Neuronal stem cell (in vitro differentiated cells): Measurements from ENCODE around the gene PGS1. TPM values are rescaled to one million over a fixed set of nuclear protein-coding genes. Genes with fewer than 3 reads are reported as not detected.

ENCODE experiments used
- DNase-seq: peaks from one replicate; pipeline ENCODE4 v3.0.0-alpha.2; 2013; ENCODE audit warnings: low spot score
- H2AFZ ChIP-seq: one replicate; pipeline ENCODE4 v1.6.1; 2013; ENCODE audit warnings: mild to moderate bottlenecking, low read length, inconsistent platforms
- H2AK5ac ChIP-seq: 2 replicates; pipeline ENCODE4 v1.6.1; 2013; ENCODE audit warnings: low read depth, mild to moderate bottlenecking, inconsistent platforms, low read length, moderate library complexity, mixed read lengths
- H2BK120ac ChIP-seq: 2 replicates; pipeline ENCODE4 v1.6.1; 2013; ENCODE audit warnings: low read depth, mild to moderate bottlenecking, inconsistent platforms, low read length, moderate library complexity, mixed read lengths
- H2BK12ac ChIP-seq: one replicate; pipeline ENCODE4 v1.6.1; 2013; ENCODE audit warnings: low read length, inconsistent platforms
- H2BK15ac ChIP-seq: 2 replicates; pipeline ENCODE4 v1.6.1; 2013; ENCODE audit warnings: mild to moderate bottlenecking, low read length, inconsistent platforms, mixed read lengths
- H2BK5ac ChIP-seq: one replicate; pipeline ENCODE4 v1.6.1; 2013; ENCODE audit warnings: inconsistent platforms, mild to moderate bottlenecking, low read length, moderate library complexity
- H3K14ac ChIP-seq: one replicate; pipeline ENCODE4 v1.6.1; 2013; ENCODE audit warnings: low read length, inconsistent platforms
- H3K18ac ChIP-seq: 2 replicates; pipeline ENCODE4 v1.6.1; 2013; ENCODE audit warnings: low read length, inconsistent platforms
- H3K23ac ChIP-seq: 2 replicates; pipeline ENCODE4 v1.6.1; 2013; ENCODE audit warnings: low read depth, mild to moderate bottlenecking, mixed read lengths, low read length, inconsistent platforms; ENCODE audit not compliant: poor library complexity
- H3K27ac ChIP-seq: replicated peaks from 3 replicates; pipeline ENCODE4 v1.5.1; 2013; ENCODE audit warnings: low read length, inconsistent platforms
- H3K27me3 ChIP-seq, 3 experiments: 2 replicates each; pipeline ENCODE4 v1.6.1; 2013; ENCODE audit warnings: low read length in 3 of 3, mild to moderate bottlenecking in 2 of 3, inconsistent platforms in 1 of 3, low read depth in 1 of 3, mixed read lengths in 1 of 3, moderate library complexity in 1 of 3; ENCODE audit not compliant: control insufficient read depth in 3 of 3, insufficient read depth in 3 of 3
- H3K36me3 ChIP-seq, 2 donors: replicated peaks in 1 of 2; 2 replicates each; pipeline ENCODE4 v1.6.1; 2013; ENCODE audit warnings: low read length in 2 of 2; ENCODE audit not compliant: control insufficient read depth in 2 of 2, insufficient read depth in 2 of 2
- H3K4ac ChIP-seq: 2 replicates; pipeline ENCODE4 v1.6.1; 2013; ENCODE audit warnings: inconsistent platforms, mild to moderate bottlenecking, low read length, moderate library complexity
- H3K4me1 ChIP-seq, 2 donors: 1 replicate in 1 of 2; 2 replicates in 1 of 2; pipeline ENCODE4 v1.6.1; 2013; ENCODE audit warnings: low read length in 2 of 2, low read depth in 1 of 2; ENCODE audit not compliant: control insufficient read depth in 2 of 2, insufficient read depth in 1 of 2
- H3K4me2 ChIP-seq: one replicate; pipeline ENCODE4 v1.6.1; 2013; ENCODE audit warnings: mild to moderate bottlenecking, low read length, inconsistent platforms; ENCODE audit not compliant: insufficient read depth, poor library complexity, severe bottlenecking
- H3K4me3 ChIP-seq, 2 donors: 2 replicates each; pipeline ENCODE4 v1.5.1; 2013; ENCODE audit warnings: low read length in 2 of 2, mild to moderate bottlenecking in 2 of 2, inconsistent platforms in 1 of 2, moderate library complexity in 1 of 2
- H3K79me1 ChIP-seq: one replicate; pipeline ENCODE4 v1.6.1; 2013; ENCODE audit warnings: low read depth, mild to moderate bottlenecking, inconsistent platforms, low read length, moderate library complexity
- H3K9ac ChIP-seq: one replicate; pipeline ENCODE4 v1.6.1; 2013; ENCODE audit warnings: mild to moderate bottlenecking, low read depth, low read length, inconsistent platforms; ENCODE audit not compliant: poor library complexity
- H3K9me3 ChIP-seq, 2 donors: replicated peaks in 1 of 2; 2 replicates each; pipeline versions ENCODE3 to v1.6.1; 2013; ENCODE audit warnings: low read length in 2 of 2, mild to moderate bottlenecking in 2 of 2, inconsistent platforms in 1 of 2, low read depth in 1 of 2, mixed read lengths in 1 of 2, moderate library complexity in 1 of 2; ENCODE audit not compliant: control insufficient read depth in 2 of 2, insufficient read depth in 1 of 2
- H4K8ac ChIP-seq: one replicate; pipeline ENCODE4 v1.6.1; 2013; ENCODE audit warnings: low read depth, mild to moderate bottlenecking, inconsistent platforms, low read length, moderate library complexity
- H4K91ac ChIP-seq: one replicate; pipeline ENCODE4 v1.6.1; 2013; ENCODE audit warnings: low read length, low read depth, mild to moderate bottlenecking, inconsistent platforms; ENCODE audit not compliant: poor library complexity
- WGBS, 2 donors: extraction: QIAGEN DNeasy Blood & Tissue Kit; methylation state at CpG; one replicate each; pipeline ENCODE4 v1.1.7; 2013; ENCODE audit warnings: missing lambda C conversion rate in 2 of 2, mixed read lengths in 1 of 2; ENCODE audit not compliant: insufficient read length in 2 of 2, insufficient replicate concordance in 1 of 2; ENCODE audit errors: extremely low coverage in 2 of 2; 5-methylcytosine and 5-hydroxymethylcytosine counted together
- polyA plus RNA-seq, 2 experiments: library from polyadenylated mRNA; stranded (reverse); fragments of 200-250 nt; gene quantifications; one replicate each; pipeline ENCODE4 v1.2.3, GENCODE V29; 2013

The PGS1 gene, protein sequence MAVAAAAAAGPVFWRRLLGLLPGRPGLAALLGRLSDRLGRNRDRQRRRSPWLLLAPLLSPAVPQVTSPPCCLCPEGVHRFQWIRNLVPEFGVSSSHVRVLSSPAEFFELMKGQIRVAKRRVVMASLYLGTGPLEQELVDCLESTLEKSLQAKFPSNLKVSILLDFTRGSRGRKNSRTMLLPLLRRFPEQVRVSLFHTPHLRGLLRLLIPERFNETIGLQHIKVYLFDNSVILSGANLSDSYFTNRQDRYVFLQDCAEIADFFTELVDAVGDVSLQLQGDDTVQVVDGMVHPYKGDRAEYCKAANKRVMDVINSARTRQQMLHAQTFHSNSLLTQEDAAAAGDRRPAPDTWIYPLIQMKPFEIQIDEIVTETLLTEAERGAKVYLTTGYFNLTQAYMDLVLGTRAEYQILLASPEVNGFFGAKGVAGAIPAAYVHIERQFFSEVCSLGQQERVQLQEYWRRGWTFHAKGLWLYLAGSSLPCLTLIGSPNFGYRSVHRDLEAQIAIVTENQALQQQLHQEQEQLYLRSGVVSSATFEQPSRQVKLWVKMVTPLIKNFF
- 28.6 TPM for polyA plus RNA-seq (2013, experiment 1 of 2)
- 27.5 TPM for polyA plus RNA-seq (2013, experiment 2 of 2)

DNA sequence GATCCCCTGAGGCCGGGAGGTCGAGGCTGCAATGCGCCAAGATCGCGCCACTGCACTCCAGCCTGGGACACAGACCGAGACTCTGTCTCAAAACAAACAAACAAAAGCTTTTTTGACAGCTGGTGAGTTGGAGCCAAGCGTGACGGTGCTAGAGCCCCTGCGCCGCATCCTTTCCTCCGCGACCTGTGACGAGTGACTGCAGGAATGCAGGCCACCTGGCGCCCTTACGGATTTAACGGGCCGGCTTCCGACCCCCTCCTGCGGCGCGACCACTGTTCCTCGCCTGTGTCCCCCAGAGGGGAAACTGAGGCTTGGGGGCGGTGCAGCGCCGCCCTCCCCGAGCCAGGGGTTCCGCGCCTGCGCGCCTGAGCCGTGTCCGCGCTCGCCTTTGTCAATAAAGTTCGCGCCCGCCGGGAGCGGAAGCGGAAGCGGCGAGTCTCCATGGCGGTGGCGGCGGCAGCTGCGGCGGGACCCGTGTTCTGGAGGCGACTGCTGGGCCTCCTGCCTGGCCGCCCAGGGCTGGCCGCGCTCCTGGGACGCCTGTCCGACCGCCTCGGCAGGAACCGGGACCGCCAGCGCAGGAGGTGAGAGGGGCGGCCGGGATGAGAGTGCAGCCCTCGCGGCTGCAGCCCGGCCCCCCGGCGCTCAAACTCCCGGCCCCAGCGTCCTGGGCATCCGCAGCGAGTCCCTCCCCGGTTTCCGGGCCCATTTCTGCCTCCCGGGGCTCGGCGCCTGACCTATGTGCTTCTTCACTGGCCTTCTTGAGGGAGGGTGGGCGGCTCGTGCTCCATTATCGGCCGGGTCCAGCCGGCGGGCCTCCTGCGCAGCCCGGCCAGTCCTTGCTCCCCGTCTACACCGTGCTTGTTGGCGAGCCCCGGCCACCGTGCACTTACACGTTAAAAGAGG lies at the start of gene PGS1:
TSS of gene PGS1 (plus strand) at position 425 of the 906 bp plus-strand sequence. CDS start at position 442, 17 bp downstream.
- Histone ChIP-seq H2AK5ac (peak within 1 kb of the TSS; percentile 91), H3K36me3 (peaks cover 0 to 30% of the 10 kb centered on the region in 2 donors), H3K23ac (peak within 1 kb of the TSS; percentile 50), H3K14ac (peak within 1 kb of the TSS; percentile 86), H2AFZ (peak within 1 kb of the TSS; percentile 84), H2BK12ac (peak within 1 kb of the TSS; percentile 52), H3K9me3 (no peaks in the 10 kb centered on the region), H3K4ac (peak within 1 kb of the TSS; percentile 38), H3K9ac (peak within 1 kb of the TSS; percentile 96), H3K4me3 (peak within 1 kb of the TSS; percentile 98 to 99), H4K91ac (peak within 1 kb of the TSS; percentile 56), H2BK15ac (peak within 1 kb of the TSS; percentile 91), H2BK5ac (peak within 1 kb of the TSS; percentile 77), H4K8ac (peak within 1 kb of the TSS; percentile 89), H2BK120ac (peak within 1 kb of the TSS; percentile 68), H3K4me1 (peaks cover 26 to 39% of the 10 kb centered on the region in 2 donors), H3K4me2 (peak within 1 kb of the TSS; percentile 83), H3K79me1 (peaks cover 14% of the 10 kb centered on the region), H3K18ac (peak within 1 kb of the TSS; percentile 95), H3K27me3 (no peaks in the 10 kb centered on the region), H3K27ac (peak within 1 kb of the TSS; percentile 24)
- WGBS, 2 donors, result no CpG with 5 or more reads among the region's 89 CpGs
- peak; percentile 58 for DNase-seq

DNA sequence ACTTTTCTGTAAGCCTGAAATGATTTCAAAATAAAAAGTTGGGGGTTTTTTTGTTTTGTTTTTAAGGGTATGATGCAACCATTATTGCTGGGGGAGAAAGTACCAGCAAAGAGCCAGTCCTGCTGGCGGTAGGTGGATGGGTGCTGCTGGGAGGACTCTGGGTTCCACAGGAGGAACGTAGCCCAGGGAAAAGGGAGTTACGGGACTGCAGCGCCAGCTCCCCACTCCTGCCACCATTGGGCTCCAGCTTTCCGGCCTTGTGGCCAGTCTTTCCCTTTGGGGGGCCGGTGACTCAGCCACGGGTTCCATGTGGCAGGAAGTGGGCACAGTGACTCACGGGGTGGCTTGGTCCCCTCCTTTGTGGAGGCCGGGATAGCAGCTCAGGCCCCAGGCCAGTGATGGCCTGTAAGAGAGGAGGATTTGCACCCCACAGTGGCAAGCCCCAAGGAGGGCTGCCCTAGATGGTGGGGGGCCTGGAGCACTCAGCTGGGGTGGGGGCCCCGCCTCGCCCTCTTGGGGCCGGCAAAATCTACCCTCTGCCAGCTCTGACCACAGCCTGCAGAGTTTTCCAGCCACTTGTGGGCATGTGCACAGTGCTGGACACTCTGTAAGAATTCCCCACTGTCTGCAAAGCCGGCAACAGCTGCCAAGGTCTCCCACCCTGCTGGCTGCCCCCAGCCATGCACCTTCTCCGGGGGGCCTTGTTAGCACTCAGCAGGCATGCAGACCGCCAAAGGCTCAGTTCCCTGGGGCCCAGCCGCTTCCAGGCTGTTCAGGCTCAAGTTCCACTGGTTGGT lies 49.0 kb upstream of the PGS1 start:
- H2BK5ac ChIP-seq, result no peak overlapping the region
- WGBS, 2 donors, result no CpG with 5 or more reads among the region's 16 CpGs

DNA sequence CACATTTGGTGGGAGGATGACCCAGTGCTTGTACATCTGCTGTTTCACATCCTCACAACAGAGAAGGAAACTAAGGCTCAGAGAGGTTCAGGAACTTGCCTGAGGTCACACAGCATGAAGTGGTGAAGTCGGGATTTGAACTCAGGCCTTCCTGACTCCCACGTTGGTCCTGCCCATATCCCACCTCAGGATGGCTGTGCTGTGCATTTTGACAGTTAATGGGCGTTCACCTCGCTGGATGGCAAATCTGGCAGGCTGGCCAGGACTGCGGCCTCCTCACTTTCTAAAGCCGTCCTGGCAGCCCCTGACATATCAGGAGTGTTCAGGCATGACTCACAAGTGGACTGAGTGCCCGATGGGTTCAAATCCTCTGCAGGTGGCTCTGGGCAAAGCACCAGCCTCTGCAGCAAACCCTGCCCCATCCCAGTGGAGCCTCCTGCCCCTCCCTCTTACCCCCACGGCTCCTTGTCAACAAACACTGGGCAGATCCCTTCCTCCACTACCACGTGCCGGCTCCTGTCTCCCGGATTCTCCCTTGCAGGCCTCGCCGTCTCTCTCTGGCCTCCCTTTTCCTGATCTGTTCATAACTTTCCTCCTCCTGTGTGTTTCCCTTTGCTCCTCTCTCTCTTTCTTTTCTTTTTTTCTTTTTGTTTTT lies 47.8 kb upstream of the PGS1 start:
- no peaks in the 10 kb centered on the region for H3K79me1 ChIP-seq
- no peak overlapping the region for H2AK5ac ChIP-seq
- peaks cover 3 to 8% of the 10 kb centered on the region in 2 donors for H3K4me1 ChIP-seq

More for the DNA sequence above, 49.0 kb upstream of the PGS1 start:
- Histone ChIP-seq H3K4ac (no peak overlapping the region), H3K18ac (peak overlapping the region; percentile 87), H2AK5ac (peak overlapping the region; percentile 79), H3K36me3 (no peaks in the 10 kb centered on the region), H3K27ac (no peak overlapping the region), H2AFZ (peak overlapping the region; percentile 12), H3K79me1 (no peaks in the 10 kb centered on the region), H3K27me3 (no peaks in the 10 kb centered on the region), H3K4me1 (peaks cover 8 to 19% of the 10 kb centered on the region in 2 donors), H3K23ac (no peak overlapping the region), H4K91ac (no peak overlapping the region), H3K9ac (peak overlapping the region; percentile 50), H3K4me2 (no peak overlapping the region), H3K9me3 (no peaks in the 10 kb centered on the region), H2BK120ac (no peak overlapping the region), H3K4me3 (no peak overlapping the region), H2BK15ac (peak overlapping the region; percentile 58), H2BK12ac (peak overlapping the region; percentile 46), H3K14ac (peak overlapping the region; percentile 63), H4K8ac (no peak overlapping the region)
- DNase-seq, result no peak

More for the DNA sequence above, 47.8 kb upstream of the PGS1 start:
- Histone ChIP-seq H3K27ac (no peak overlapping the region), H3K36me3 (no peaks in the 10 kb centered on the region), H3K9ac (no peak overlapping the region), H3K23ac (no peak overlapping the region), H3K9me3 (no peaks in the 10 kb centered on the region), H3K14ac (no peak overlapping the region), H3K4me3 (no peak overlapping the region), H4K8ac (no peak overlapping the region), H3K4ac (no peak overlapping the region), H3K27me3 (no peaks in the 10 kb centered on the region), H3K18ac (peak overlapping the region; percentile 84), H2BK12ac (peak overlapping the region; percentile 63), H2BK15ac (peak overlapping the region; percentile 83), H3K4me2 (no peak overlapping the region), H2AFZ (no peak overlapping the region), H2BK120ac (no peak overlapping the region), H2BK5ac (no peak overlapping the region), H4K91ac (no peak overlapping the region)
- WGBS, 2 donors, result no CpG with 5 or more reads among the region's 13 CpGs
- no peak for DNase-seq
